SK-N-SH (cell line): Measurements from ENCODE around the gene VASH2. TPM values are rescaled to one million over a fixed set of nuclear protein-coding genes. Genes with fewer than 3 reads are reported as not detected.

Experiments used
- CTCF ChIA-PET: fragments of 300-600, 350-600 bp; formaldehyde crosslinking; extraction: SDS; loops from one replicate; lab custom pipeline; 2021; lab: Yijun Ruan, JAX
- POLR2A ChIA-PET: fragments of 350-600 bp; sonication (Branson Sonifier 250); formaldehyde crosslinking; extraction: SDS; loops from one replicate; lab custom pipeline; 2020; ENCODE audit warnings: antibody characterized with exemption, inconsistent platforms; lab: Yijun Ruan, JAX
- DNase-seq: peaks from one replicate; pipeline ENCODE4 v3.0.0; 2012
- H2AFZ ChIP-seq: fragments of 200-600 bp; sonication (generic); 2 replicates; pipeline ENCODE4 v1.8.1; 2016; ENCODE audit warnings: antibody characterized with exemption, mild to moderate bottlenecking, low read depth
- H3F3A ChIP-seq: fragments of 200-600 bp; sonication (generic); replicated peaks from 2 replicates; pipeline ENCODE3; 2016; ENCODE audit warnings: antibody characterized with exemption, mild to moderate bottlenecking; ENCODE audit not compliant: insufficient read depth
- H3K27ac ChIP-seq, 2 experiments: fragments of 200-500 bp in 1 of 2; fragments of 200-600 bp in 1 of 2; sonication (Bioruptor generic) in 1 of 2; sonication (generic), shearing (Covaris generic) in 1 of 2; 2 replicates each; pipeline versions ENCODE4 v1.5.1 to v1.6.1; 2014 to 2016; ENCODE audit warnings: low read depth in 2 of 2, inconsistent platforms in 1 of 2, low read length in 1 of 2, mild to moderate bottlenecking in 1 of 2, mixed read lengths in 1 of 2
- H3K27me3 ChIP-seq: fragments of 200-600 bp; sonication (generic), shearing (Covaris generic); 2 replicates; pipeline ENCODE4 v1.6.1; 2016; ENCODE audit warnings: mixed run types; ENCODE audit not compliant: insufficient read depth
- H3K36me3 ChIP-seq, 2 experiments: fragments of 200-500 bp in 1 of 2; fragments of 200-600 bp in 1 of 2; sonication (Bioruptor generic) in 1 of 2; sonication (generic) in 1 of 2; replicated peaks in 1 of 2; 2 replicates each; pipeline versions ENCODE3 to v1.5.1; 2014 to 2016; ENCODE audit warnings: low read length in 1 of 2, mild to moderate bottlenecking in 1 of 2; ENCODE audit not compliant: insufficient read depth in 2 of 2, control insufficient read depth in 1 of 2
- H3K4me1 ChIP-seq, 2 experiments: fragments of 200-500 bp in 1 of 2; fragments of 200-600 bp in 1 of 2; sonication (Bioruptor generic) in 1 of 2; sonication (generic), shearing (Covaris generic) in 1 of 2; 2 replicates each; pipeline versions ENCODE4 v1.5.1 to v1.6.1; 2014 to 2016; ENCODE audit warnings: low read depth in 1 of 2, low read length in 1 of 2, mixed run types in 1 of 2; ENCODE audit not compliant: insufficient read depth in 2 of 2, control insufficient read depth in 1 of 2
- H3K4me2 ChIP-seq: fragments of 200-600 bp; sonication (generic), shearing (Covaris generic); 2 replicates; pipeline ENCODE4 v1.6.1; 2017; ENCODE audit warnings: mixed run types
- H3K4me3 ChIP-seq, 2 experiments: fragments of 200-500 bp in 1 of 2; fragments of 200-600 bp in 1 of 2; sonication (Bioruptor generic) in 1 of 2; sonication (generic), shearing (Covaris generic) in 1 of 2; 2 replicates each; pipeline versions ENCODE4 v1.5.1 to v1.8.1; 2014 to 2016; ENCODE audit warnings: low read depth in 2 of 2, inconsistent platforms in 1 of 2, low read length in 1 of 2, mild to moderate bottlenecking in 1 of 2, mixed read lengths in 1 of 2, moderate library complexity in 1 of 2
- H3K79me2 ChIP-seq: fragments of 200-600 bp; sonication (generic); 2 replicates; pipeline ENCODE4 v1.8.1; 2017; ENCODE audit warnings: mild to moderate bottlenecking; ENCODE audit not compliant: insufficient read depth
- H3K9ac ChIP-seq: fragments of 200-600 bp; sonication (generic); 2 replicates; pipeline ENCODE4 v1.6.1; 2017; ENCODE audit warnings: mixed run types
- H3K9me2 ChIP-seq: fragments of 200-600 bp; sonication (generic); 2 replicates; pipeline ENCODE4 v1.6.1; 2017; ENCODE audit warnings: mixed run types
- H3K9me3 ChIP-seq: fragments of 200-600 bp; sonication (generic); 2 replicates; pipeline ENCODE4 v1.6.1; 2017; ENCODE audit warnings: mixed run types, mild to moderate bottlenecking, moderate library complexity
- H4K20me1 ChIP-seq: fragments of 200-600 bp; sonication (generic); 2 replicates; pipeline ENCODE4 v1.6.1; 2017; ENCODE audit warnings: mild to moderate bottlenecking, mixed run types; ENCODE audit not compliant: insufficient read depth
- CHD2 ChIP-seq: fragments of 150-350 bp; IDR thresholded peaks from 2 replicates; pipeline ENCODE4 v1.6.1; 2018; ENCODE audit warnings: low read length; ENCODE audit not compliant: partially characterized antibody
- CTCF ChIP-seq: fragments of 200-600 bp; sonication (generic); IDR thresholded peaks from 2 replicates; pipeline ENCODE4 v1.6.1; 2017; ENCODE audit warnings: antibody characterized with exemption, mild to moderate bottlenecking, moderate library complexity
- ELF1 ChIP-seq: IDR thresholded peaks from 2 replicates; pipeline ENCODE4 v1.4.0; 2012
- FOXJ3 ChIP-seq: sonication (generic); formaldehyde crosslinking; IDR thresholded peaks from 2 replicates; pipeline ENCODE4 v1.5.1; 2020; ENCODE audit warnings: mild to moderate bottlenecking, missing genetic modification reagents
- GATA2 ChIP-seq: sonication (generic); formaldehyde crosslinking; IDR thresholded peaks from 2 replicates; pipeline ENCODE4 v1.5.0; 2020; ENCODE audit warnings: mild to moderate bottlenecking, missing genetic modification reagents
- MXI1 ChIP-seq: IDR thresholded peaks from 2 replicates; pipeline ENCODE4 v1.6.1; 2012; ENCODE audit warnings: mild to moderate bottlenecking, low read depth, low read length, improper control_type of control experiment
- SIN3A ChIP-seq: IDR thresholded peaks from 2 replicates; pipeline ENCODE4 v1.6.1; 2012; ENCODE audit warnings: low read depth, mild to moderate bottlenecking, low read length, moderate library complexity, borderline replicate concordance
- SMC3 ChIP-seq: IDR thresholded peaks from 2 replicates; pipeline ENCODE4 v1.6.1; 2012; ENCODE audit warnings: low read depth, low read length, improper control_type of control experiment
- USF1 ChIP-seq: IDR thresholded peaks from 2 replicates; pipeline ENCODE4 v1.4.0; 2012; ENCODE audit warnings: low read depth, borderline replicate concordance
- whole genome bisulfite sequencing: methylation state at CpG from one replicate; pipeline ENCODE4 v1.1.6; 2017; ENCODE audit warnings: low lambda C conversion rate; 5-methylcytosine and 5-hydroxymethylcytosine counted together
- polyA plus RNA-seq, 3 experiments: library from polyadenylated mRNA; depleted of rRNA; stranded (reverse); fragments of >200 nt; gene quantifications; 2 replicates each; pipeline ENCODE4 v1.2.3, GENCODE V29; 2012
- TF ChIP-seq, protein P1 (sequence below): fragments of 150-350 bp; IDR thresholded peaks from 2 replicates; pipeline ENCODE4 v1.6.1; 2017; ENCODE audit warnings: antibody characterized with exemption, low read length, low read depth, borderline replicate concordance

Gene VASH2
- polyA plus RNA-seq, 1 of the 3 experiments (the other 2 are of a cell fraction): 0.41 TPM

DNA sequence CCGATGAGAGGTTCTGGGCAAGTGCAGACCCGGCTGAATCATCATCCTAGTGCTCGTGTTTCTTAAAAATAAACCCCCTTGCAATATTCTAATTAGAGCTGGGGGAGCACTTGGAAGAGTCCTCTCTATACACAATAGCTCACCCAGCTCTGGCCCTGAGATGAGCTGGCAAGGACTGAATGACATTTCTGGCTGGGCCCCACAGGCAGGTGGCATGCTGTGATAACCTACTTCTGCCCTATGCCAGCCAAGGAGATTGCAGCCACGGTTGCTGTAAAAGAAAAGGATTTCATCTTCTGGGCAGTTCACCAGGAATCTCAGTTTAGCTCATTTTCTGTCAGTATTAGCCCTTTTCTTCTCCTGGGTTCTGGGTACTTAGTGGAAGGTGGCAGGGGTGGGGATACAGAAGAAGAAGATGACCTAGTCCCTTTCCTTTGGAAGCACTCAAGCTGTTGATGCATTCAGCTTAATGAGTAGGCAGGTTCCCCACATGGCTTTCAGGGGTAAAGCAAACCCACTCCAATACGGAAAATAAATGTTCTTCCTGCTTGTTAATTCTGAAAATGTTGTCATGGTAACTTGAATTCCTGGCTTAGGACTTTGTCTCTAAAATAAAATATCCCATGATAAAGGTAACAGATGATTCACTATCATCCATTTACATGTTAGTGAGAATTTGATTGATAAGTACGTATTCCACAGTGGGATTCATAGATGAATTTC, 32.2 kb downstream of the VASH2 start:
- ChIA-PET CTCF (interaction anchor here (0.9 to 1.6 kb wide), 2 partner anchors 10 to 12 kb away, joined by 3 to 4 read pairs; no protein-coding TSS in a partner anchor), POLR2A (no interaction called here)
- Histone ChIP-seq H2AFZ (no peak overlapping the region), H3K79me2 (no peaks in the 10 kb centered on the region), H3K4me2 (no peak overlapping the region), H4K20me1 (no peaks in the 10 kb centered on the region), H3K36me3 (no peaks in the 10 kb centered on the region), H3K9ac (no peak overlapping the region), H3K4me3 (no peak overlapping the region), H3K27ac (no peak overlapping the region), H3F3A (no peaks in the 10 kb centered on the region), H3K27me3 (no peaks in the 10 kb centered on the region), H3K9me3 (no peaks in the 10 kb centered on the region), H3K4me1 (peaks cover 0 to 4% of the 10 kb centered on the region in 2 experiments; a peak in 1 of 4 replicates), H3K9me2 (no peaks in the 10 kb centered on the region)
- DNase-seq: no peak
- no peak for TF ChIP-seq GATA2
- TF ChIP-seq SIN3A: no peak
- 72% methylated on average over 6 of the region's 6 CpGs for WGBS

- 91% methylated on average over 3 of the region's 3 CpGs for WGBS
- ChIA-PET POLR2A (no interaction called here), CTCF (interaction anchor here (1.3 kb wide), 1 partner anchor 11 kb away, joined by 5 read pairs; no protein-coding TSS in a partner anchor)
- TF ChIP-seq SMC3: no peak
- TF ChIP-seq ELF1: no peak
- no peak for TF ChIP-seq MXI1
- TF ChIP-seq CHD2: no peak
- TF ChIP-seq FOXJ3 (CRISPR knock-in tag): no peak
- TF ChIP-seq, protein P1, sequence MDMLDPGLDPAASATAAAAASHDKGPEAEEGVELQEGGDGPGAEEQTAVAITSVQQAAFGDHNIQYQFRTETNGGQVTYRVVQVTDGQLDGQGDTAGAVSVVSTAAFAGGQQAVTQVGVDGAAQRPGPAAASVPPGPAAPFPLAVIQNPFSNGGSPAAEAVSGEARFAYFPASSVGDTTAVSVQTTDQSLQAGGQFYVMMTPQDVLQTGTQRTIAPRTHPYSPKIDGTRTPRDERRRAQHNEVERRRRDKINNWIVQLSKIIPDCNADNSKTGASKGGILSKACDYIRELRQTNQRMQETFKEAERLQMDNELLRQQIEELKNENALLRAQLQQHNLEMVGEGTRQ: no peak
- TF ChIP-seq USF1: no peak
- TF ChIP-seq CTCF: no peak
- H3K4me1 ChIP-seq: peaks cover 0 to 4% of the 10 kb centered on the region in 2 experiments; a peak in 1 of 4 replicates
- no peak overlapping the region for H3K9ac ChIP-seq
- no peak overlapping the region for H3K4me3 ChIP-seq
- DNase-seq: no peak
- H3K9me2 ChIP-seq: no peaks in the 10 kb centered on the region
- no peaks in the 10 kb centered on the region for H3K9me3 ChIP-seq
- no peak overlapping the region for H2AFZ ChIP-seq
- H3F3A ChIP-seq: no peaks in the 10 kb centered on the region
- no peak overlapping the region for H3K27ac ChIP-seq
- no peak overlapping the region for H3K4me2 ChIP-seq
- no peaks in the 10 kb centered on the region for H4K20me1 ChIP-seq
- H3K36me3 ChIP-seq: peaks cover 0 to 2% of the 10 kb centered on the region in 2 experiments
- no peaks in the 10 kb centered on the region for H3K79me2 ChIP-seq
- H3K27me3 ChIP-seq: no peaks in the 10 kb centered on the region
Observed at GRCh38 chr1:212983482-212983881, 33.1 kb downstream of the VASH2 start.
